ENCODE data around the gene CYGB.

The CYGB gene

DNA sequence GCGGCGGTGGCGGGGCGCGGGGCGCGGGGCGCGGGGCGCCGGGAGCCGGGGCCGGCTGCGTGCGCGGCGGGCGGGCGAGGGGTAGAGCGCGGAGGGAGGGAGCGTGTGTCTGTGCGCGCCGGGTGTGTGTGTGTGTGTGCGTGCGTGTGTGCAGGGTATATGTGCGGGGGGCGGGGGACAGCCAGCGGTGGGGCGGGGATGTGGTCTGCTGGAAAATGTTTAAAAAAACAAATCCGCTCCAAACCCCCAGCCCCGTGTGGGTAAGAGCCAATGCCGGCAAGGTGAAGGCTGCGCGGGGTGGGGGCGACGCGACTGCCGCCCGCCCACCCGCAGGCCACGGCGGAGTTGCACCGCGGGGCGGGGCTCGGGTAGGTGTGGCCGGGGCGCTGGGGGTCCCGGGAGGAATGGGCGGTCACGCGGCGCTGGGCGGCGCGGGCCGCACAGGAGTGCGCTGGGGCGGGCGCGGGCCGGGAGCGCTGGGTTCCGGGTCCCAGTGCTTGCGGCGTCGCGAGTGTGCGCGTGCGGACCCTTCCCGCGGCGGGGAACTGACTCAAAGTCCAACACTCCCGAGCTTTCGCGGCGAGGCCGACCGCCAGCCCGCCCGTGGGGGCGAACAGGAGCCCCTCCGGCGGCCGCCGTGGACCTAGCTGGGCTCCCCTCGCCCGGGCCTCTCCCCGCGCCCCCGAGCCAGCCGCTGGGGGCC lies at the start of gene CYGB:
Gene CYGB (minus strand): TSS at position 132 of the 703 bp plus-strand sequence. CDS start 167 bp downstream, outside the sequence.
- DNase-seq: no peak

- DNase-seq: no peak
These were observed 49.4 kb upstream of the CYGB start for GRCh38 chr17:76586741-76587487.

DNA sequence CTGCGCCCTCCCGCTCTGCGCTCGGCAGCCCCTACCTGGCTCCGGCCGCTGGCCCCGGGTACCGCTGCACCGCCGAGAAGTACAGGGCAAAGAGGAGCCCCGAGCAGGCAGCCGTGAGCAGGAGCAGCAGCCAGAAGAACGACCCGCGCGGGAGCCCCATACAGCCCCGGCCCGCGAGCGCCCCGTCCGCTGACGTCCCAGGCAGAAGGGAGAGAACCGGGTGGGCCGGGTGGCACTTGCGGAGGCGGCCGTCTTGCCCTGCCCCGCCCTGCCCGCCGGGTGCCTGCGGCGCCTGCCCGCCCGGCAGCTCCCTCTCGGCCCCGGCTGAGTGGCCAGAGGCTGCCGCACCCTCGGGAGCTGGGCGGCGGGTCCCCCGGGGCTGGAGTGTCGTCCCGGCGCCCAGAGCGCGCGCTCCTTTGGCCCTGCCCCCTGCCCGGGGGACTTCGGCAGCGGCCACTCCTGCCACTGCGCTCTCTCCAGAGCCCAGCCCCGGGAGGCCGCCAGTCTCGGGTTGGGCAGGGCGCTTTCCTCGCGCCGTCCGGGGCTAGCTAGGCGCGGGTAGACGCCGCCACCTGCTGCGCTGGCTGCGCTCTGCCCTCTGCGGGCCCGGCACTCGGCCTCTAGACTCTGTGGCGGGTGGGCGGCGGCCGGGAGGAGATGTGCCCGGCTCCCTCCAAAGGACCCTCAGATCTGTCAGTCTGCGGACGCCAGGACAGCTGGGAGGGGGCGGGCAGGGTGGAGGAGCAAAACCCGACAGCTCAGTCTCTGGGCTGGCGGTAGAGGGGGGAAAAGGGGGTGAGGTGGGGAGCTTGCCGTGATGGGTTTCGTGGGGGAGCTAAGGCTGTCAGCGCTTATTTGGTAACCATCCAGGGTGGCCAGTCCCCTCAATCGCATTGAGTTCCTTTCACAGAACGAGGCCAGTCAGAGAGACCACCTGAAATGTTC lies 48.4 kb upstream of the CYGB start, which contains the start of gene ST6GALNAC2:
Gene ST6GALNAC2 (minus strand): TSS at position 212 of the 945 bp plus-strand sequence. CDS start 52 bp downstream, at position 160.
- DNase-seq: peak; percentile 46

DNA sequence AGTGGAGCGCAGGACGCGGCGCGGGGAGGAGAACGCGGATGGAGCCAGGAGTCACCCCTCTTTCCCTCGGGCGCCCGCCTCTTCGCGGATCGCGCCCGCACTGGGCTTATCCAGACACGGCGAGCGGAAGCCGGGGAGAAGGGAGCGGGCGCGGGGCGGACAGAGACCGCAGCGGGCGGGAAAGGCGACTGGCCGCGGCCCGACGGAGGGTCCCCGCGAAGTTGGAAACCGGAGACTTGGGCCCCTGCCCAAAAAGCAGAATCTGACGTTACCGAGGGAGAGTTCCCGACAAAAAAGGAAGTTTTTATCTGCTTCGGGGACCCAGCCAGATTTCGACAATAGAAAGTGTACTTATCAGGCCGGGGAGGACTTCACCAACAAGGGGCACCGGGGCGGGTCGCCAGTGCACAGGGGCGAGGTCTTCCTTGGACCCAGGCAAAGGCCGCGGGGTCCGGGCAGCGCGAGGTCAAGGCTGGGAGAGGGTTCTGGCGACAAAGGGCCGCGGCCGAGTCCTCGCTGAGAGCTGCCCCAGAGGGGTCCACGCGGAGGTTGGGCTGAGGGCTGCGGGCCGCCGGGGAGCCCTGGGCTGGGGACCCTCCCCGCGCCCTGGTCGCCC lies 47.6 kb upstream of the CYGB start:
- no peak for DNase-seq

- DNase-seq: no peak
These were observed 47.0 kb upstream of the CYGB start for GRCh38 chr17:76584427-76585032.

DNA sequence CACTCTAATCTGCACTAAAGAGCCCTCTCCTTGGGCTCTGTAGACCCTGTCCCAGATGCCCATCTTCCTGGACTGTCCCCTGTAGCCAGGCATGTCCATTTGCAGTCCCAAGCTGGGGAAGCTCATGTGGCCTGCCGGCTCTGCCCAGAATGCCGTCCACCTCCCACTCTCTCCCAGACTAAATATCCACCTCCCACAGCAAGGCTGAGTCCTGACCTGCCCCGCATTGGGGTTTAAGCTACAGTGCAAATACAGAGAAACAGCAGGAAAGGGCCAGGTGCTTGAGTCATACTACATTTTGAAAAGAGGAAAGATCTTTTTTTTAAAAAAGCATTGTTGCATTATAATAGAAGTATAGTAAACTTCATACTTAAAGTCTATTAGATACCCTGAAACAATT lies 45.2 kb upstream of the CYGB start:
- no peak for DNase-seq

DNA sequence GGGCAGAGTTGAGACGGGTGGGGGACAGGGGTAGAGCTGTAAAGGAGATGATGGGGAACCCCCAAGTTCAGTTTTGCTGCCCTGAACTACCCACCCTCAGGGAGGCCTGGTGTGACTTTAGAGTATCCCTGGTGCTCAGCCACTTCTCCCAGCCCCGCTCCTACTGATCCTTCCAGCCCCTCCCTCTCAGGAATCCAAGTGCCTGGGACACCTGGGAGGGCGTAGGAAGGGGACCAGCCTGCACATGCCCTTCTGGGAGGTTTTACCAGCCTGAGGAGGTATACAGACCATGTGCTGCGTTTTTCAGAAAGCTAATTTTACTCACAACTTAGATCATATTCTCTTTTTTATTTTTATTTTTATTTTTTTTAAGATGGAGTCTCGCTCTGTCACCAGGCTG lies 44.0 kb upstream of the CYGB start:
- DNase-seq: no peak

GRCh38 chr17:76579281-76579680 lies 41.8 kb upstream of the CYGB start:
- DNase-seq: no peak

DNA sequence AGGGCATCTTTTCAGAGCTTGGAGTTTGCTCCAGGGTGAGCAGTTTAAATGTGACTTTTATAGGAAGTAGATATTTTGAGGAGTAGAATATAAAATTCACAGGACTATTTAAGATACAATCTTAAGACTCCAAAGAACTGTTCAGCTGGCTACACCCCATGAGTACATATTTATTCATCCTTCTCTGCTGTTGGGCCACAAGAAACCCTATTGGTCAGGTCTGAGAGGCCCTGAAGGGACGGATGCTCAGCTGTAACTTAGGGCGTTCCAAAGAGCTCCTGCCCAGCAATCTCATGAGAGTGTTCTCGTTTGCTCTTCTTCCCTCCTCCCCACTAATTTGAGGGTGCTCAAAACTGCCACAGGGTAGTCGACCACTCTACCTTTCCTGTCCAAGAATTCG lies 40.9 kb upstream of the CYGB start:
- DNase-seq: no peak

GRCh38 chr17:76577876-76578275 lies 40.4 kb upstream of the CYGB start:
- no peak for DNase-seq

DNA sequence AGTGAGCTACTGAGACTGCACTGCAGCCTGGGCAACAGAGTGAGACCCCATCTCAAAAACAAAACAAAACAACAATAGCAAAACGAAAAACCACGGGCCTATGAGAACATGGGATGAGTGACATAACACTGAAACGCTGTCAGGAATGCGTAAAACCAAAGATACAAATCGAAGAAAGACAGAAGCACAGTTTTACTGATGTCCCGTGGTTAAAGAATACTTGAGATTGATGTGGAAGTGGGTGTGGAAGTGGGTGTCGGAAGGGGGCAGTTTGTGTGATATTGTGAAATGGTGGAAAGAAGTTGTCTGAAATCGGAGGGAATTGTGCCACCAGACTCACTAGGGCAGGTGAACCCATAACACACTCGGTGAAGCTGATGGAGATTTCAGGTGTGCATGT lies 38.7 kb upstream of the CYGB start:
- no peak for DNase-seq

- no peak for DNase-seq
These were observed 38.1 kb upstream of the CYGB start for GRCh38 chr17:76575570-76575969.

- no peak for DNase-seq
These were observed 36.7 kb upstream of the CYGB start for GRCh38 chr17:76574166-76574565.

DNA sequence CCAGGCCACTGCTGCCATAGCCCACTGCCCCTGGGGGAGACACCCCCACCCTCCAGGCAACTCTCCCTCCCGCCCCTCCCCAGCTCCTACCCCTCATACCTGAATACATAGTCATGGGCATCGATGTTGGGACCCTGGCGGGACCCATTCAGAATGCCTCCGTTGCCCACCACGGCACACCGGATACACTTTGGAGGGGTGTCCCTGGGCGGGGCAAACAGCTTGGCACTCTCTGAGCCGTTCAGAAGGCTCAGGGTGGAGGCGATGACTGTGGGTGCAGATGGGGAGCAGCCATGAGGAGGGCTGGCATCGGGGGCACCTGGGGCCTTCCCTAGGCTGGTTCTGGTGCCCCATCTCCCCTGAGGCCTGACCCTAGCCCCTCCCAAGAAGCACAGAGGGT lies 35.6 kb upstream of the CYGB start:
- no peak for DNase-seq

GRCh38 chr17:76572201-76572910 lies 34.8 kb upstream of the CYGB start:
- DNase-seq: no peak

DNA sequence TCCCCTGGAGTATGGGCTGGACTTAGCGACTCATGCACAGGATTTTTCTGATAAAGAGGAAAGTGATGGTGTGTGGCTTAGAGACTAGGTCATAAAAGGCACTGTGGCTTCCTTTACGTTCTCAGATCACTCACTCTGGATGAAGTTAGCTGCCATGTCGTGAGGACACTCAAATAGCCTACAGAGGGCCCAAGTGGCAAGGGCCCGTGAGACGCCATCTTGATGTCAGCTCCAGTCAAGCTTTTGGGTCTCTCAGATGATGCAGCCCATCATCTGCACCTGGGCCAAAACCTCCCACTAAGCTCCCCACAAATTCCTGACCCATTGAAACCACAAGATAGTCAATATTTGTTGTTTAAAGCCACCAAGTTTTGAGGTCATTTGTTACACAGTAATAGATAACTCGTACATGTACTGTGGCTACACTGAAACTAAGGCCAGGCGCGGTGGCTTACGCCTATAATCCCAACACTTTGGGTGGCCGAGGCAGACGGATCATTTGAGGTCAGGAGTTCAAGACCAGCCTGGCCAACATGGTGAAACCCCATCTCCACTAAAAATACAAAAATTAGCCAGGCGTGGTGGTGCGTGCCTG lies 33.5 kb upstream of the CYGB start:
- DNase-seq: no peak

DNA sequence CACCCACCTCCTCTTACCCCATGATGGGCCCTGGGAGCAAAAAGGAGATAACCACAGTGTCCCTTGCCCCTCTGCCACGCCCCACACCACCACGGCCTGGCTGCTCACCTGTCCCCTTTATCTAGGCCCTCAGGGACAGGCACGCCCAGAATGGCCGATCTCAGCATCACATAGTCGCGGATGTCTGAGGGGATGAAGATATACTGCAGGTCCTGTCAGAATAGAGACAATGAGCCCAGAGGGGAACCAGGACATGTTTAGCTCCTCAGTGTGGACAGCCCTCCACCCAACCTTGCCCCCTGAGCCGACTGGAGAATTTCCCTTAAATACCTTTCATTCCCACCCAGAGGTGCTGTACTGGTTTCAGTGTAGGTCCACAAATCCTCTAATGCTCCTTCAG lies 32.9 kb upstream of the CYGB start:
- DNase-seq: no peak

DNA sequence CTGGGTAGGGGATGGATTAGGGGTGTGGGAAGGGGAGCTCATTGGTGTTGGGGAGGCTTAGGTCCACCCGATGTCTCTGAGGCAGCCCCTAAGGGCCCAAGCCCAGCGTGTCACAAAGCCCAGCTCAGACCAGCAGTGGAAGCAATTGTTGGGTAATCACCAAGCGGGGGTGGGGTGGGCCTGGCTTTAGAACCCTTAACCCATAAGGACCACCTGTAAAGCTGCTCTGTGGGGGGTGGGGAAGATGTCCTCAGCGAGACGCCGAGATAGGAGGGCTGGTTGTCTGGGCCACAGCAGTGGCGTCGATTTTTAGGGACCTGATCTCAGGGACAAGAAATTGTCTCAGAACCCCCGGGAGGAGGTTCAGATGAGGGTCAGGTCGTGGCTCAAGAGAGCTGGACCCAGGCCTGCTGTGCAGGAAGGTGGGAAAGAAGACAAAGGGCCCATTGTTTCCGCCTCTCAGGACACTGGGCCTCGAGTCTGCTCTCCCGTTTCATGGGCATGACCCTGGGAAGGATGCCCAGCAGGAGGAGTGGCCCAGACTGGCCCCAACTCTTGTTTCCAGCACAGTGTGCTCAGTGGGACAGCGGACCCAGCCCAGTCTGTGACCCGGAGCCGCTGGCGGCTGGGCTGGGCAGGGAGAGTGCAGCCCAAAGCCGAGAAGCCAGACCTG lies 32.2 kb upstream of the CYGB start:
- DNase-seq: peak; percentile 83

DNA sequence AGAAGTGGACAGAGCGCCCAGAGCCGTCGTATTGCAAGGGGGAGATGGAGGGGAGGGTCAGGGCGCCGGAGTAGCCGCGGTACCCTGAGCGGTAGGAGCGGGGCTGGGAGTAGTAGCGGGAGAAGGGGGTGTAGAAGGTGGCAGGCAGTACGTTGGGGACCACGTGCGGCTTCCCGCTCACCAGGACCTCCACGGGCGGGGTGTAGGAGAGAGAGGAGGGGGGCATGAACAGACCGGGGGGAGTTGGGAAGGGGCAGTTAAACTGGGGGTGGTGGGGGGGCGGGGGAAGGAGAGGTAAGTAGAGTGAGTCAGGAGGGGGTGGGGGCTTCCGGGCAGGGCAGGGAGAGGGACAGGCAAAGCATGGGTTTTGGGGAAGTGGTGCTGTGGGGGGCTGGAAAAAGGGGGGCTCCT lies 31.3 kb upstream of the CYGB start:
- DNase-seq: no peak

DNA sequence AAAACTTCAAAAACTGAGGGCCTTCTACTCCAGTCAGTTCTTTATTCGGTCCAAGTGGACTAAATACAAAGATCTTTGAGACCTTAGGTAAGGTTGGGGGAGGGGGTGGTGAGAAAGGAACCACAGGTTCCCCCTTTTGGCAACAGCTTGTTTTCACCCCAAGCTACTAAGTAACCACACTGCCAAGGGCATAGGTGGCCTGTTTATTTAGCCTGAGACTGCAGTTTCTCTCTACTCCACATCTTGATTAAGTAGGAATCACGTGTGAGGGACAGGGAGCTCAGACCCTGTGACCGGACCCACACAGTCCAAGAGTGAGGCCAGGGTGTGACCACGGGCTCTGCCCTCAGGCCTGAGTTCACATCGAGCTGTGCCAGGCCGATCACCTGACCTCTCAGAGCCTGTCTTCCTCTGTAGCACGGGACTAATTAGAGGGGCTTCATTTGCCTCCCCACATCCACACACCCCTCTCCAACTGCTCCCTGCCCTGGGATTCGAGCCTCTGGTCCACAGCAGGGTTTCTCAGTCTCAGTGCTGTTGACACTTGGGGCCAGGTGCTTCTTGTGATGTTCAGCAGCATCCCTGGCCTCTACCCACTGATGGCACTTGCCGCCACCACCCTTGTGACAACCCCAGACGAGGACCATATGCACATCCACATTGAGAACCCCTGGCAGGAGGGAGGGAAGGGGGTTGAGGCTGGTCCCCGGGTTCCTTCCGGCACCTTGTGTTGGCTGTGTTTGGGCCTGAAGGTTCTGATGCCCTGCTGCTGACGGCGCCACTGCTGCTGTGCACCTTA lies 30.3 kb upstream of the CYGB start:
- no peak for DNase-seq

Measured in midbrain (tissue), 1 donor.